Mucosa of rectum (tissue), 2 donors: ENCODE results near the gene SIRT7.
A peak's percentile ranks its signal among the peaks of the same experiment; 100 is the strongest.

ENCODE experiments used
- H3K27ac ChIP-seq, 2 donors: one replicate each; pipeline ENCODE4 v1.7.0; 2013; ENCODE audit warnings: inconsistent platforms in 2 of 2, low read depth in 2 of 2, low read length in 2 of 2
- H3K27me3 ChIP-seq, 2 donors: one replicate each; pipeline ENCODE4 v1.7.0; 2013; ENCODE audit warnings: low read length in 2 of 2; ENCODE audit not compliant: control insufficient read depth in 2 of 2, insufficient read depth in 2 of 2
- H3K36me3 ChIP-seq, 2 donors: one replicate each; pipeline ENCODE4 v1.7.0; 2013; ENCODE audit warnings: low read length in 2 of 2; ENCODE audit not compliant: control insufficient read depth in 2 of 2, insufficient read depth in 2 of 2
- H3K4me1 ChIP-seq, 2 donors: one replicate each; pipeline ENCODE4 v1.7.0; 2013; ENCODE audit warnings: low read length in 2 of 2, mild to moderate bottlenecking in 1 of 2; ENCODE audit not compliant: control insufficient read depth in 2 of 2, insufficient read depth in 2 of 2
- H3K4me3 ChIP-seq, 2 donors: one replicate each; pipeline ENCODE4 v1.7.0; 2013; ENCODE audit warnings: low read length in 2 of 2
- H3K9ac ChIP-seq, 2 donors: one replicate each; pipeline ENCODE4 v1.7.0; 2013; ENCODE audit warnings: low read length in 2 of 2, low read depth in 1 of 2, mild to moderate bottlenecking in 1 of 2
- H3K9me3 ChIP-seq, 2 donors: one replicate each; pipeline ENCODE4 v1.7.0; 2013; ENCODE audit warnings: low read length in 2 of 2; ENCODE audit not compliant: control insufficient read depth in 2 of 2
- donor health status: healthy.
- donor health status: Normal muscosa, but diverticular disease.

SIRT7 gene

GRCh38 chr17:81868674-81869220 is 49.2 kb downstream of the SIRT7 start:
- no peaks in the 10 kb centered on the region for H3K9me3 ChIP-seq
- H3K4me1 ChIP-seq: peaks cover 63 to 65% of the 10 kb centered on the region in 2 donors
- H3K27me3 ChIP-seq: no peaks in the 10 kb centered on the region
- peak overlapping the region in 1 of 2 donors; percentile 86 for H3K9ac ChIP-seq
- H3K27ac ChIP-seq: peak overlapping the region; percentile 96 to 98
- H3K4me3 ChIP-seq: no peak overlapping the region
- H3K36me3 ChIP-seq: peaks cover 10 to 12% of the 10 kb centered on the region in 2 donors

GRCh38 chr17:81867991-81868673 is 49.8 kb downstream of the SIRT7 start:
- H3K9me3 ChIP-seq: no peaks in the 10 kb centered on the region
- H3K27me3 ChIP-seq: no peaks in the 10 kb centered on the region
- H3K9ac ChIP-seq: peak overlapping the region in 1 of 2 donors; percentile 70
- H3K36me3 ChIP-seq: peaks cover 12 to 18% of the 10 kb centered on the region in 2 donors
- H3K27ac ChIP-seq: peak overlapping the region; percentile 92 to 96
- H3K4me1 ChIP-seq: peaks cover 68 to 69% of the 10 kb centered on the region in 2 donors
- peak overlapping the region in 1 of 2 donors; percentile 17 for H3K4me3 ChIP-seq

- Histone ChIP-seq H3K27ac (peak overlapping the region; percentile 92 to 96), H3K9ac (peak overlapping the region; percentile 47 to 70), H3K4me1 (peaks cover 72 to 73% of the 10 kb centered on the region in 2 donors), H3K9me3 (no peaks in the 10 kb centered on the region), H3K27me3 (no peaks in the 10 kb centered on the region), H3K36me3 (peaks cover 14 to 18% of the 10 kb centered on the region in 2 donors), H3K4me3 (peak overlapping the region in 1 of 2 donors; percentile 17)
Observed at GRCh38 chr17:81867170-81867990, 50.6 kb downstream of the SIRT7 start.

GRCh38 chr17:81866440-81867169 is 51.4 kb downstream of the SIRT7 start:
- peaks cover 72 to 74% of the 10 kb centered on the region in 2 donors for H3K4me1 ChIP-seq
- no peaks in the 10 kb centered on the region for H3K9me3 ChIP-seq
- H3K27me3 ChIP-seq: no peaks in the 10 kb centered on the region
- peak overlapping the region in 1 of 2 donors; percentile 15 for H3K4me3 ChIP-seq
- H3K27ac ChIP-seq: peak overlapping the region; percentile 92 to 96
- H3K36me3 ChIP-seq: peaks cover 14 to 18% of the 10 kb centered on the region in 2 donors
- H3K9ac ChIP-seq: peak overlapping the region; percentile 70 to 74

GRCh38 chr17:81865733-81866439 is 52.1 kb downstream of the SIRT7 start:
- H3K36me3 ChIP-seq: peaks cover 14 to 18% of the 10 kb centered on the region in 2 donors
- peak overlapping the region; percentile 68 to 74 for H3K9ac ChIP-seq
- H3K4me1 ChIP-seq: peaks cover 72 to 77% of the 10 kb centered on the region in 2 donors
- peak overlapping the region in 1 of 2 donors; percentile 15 for H3K4me3 ChIP-seq
- H3K27ac ChIP-seq: peak overlapping the region; percentile 92 to 96
- H3K9me3 ChIP-seq: no peaks in the 10 kb centered on the region
- H3K27me3 ChIP-seq: no peaks in the 10 kb centered on the region

GRCh38 chr17:81865358-81865732 is 52.6 kb downstream of the SIRT7 start:
- Histone ChIP-seq H3K27me3 (no peaks in the 10 kb centered on the region), H3K9ac (peak overlapping the region; percentile 54 to 74), H3K4me1 (peaks cover 70 to 77% of the 10 kb centered on the region in 2 donors), H3K27ac (peak overlapping the region; percentile 92 to 96), H3K9me3 (no peaks in the 10 kb centered on the region), H3K36me3 (peaks cover 14 to 18% of the 10 kb centered on the region in 2 donors), H3K4me3 (peak overlapping the region in 1 of 2 donors; percentile 14)

- H3K27ac ChIP-seq: peak overlapping the region in 1 of 2 donors; percentile 96
- no peak overlapping the region for H3K4me3 ChIP-seq
- no peaks in the 10 kb centered on the region for H3K27me3 ChIP-seq
- no peaks in the 10 kb centered on the region for H3K9me3 ChIP-seq
- H3K9ac ChIP-seq: peak overlapping the region in 1 of 2 donors; percentile 23
- peaks cover 12 to 17% of the 10 kb centered on the region in 2 donors for H3K36me3 ChIP-seq
- peaks cover 65 to 72% of the 10 kb centered on the region in 2 donors for H3K4me1 ChIP-seq
Observed at GRCh38 chr17:81863833-81864768, 53.9 kb downstream of the SIRT7 start.

GRCh38 chr17:81863123-81863675 is 54.8 kb downstream of the SIRT7 start:
- H3K27ac ChIP-seq: no peak overlapping the region
- peaks cover 66 to 72% of the 10 kb centered on the region in 2 donors for H3K4me1 ChIP-seq
- H3K9me3 ChIP-seq: no peaks in the 10 kb centered on the region
- no peaks in the 10 kb centered on the region for H3K27me3 ChIP-seq
- H3K4me3 ChIP-seq: no peak overlapping the region
- H3K9ac ChIP-seq: no peak overlapping the region
- peaks cover 16% of the 10 kb centered on the region in 2 donors for H3K36me3 ChIP-seq
